OCI-LY3 (cell line): Measurements from ENCODE around the gene PSME2.

Source experiments
- CTCF ChIP-seq: fragments of 200-600, 300-600 bp; sonication (generic); IDR thresholded peaks from 2 replicates; pipeline ENCODE4 v1.5.1; 2014; ENCODE audit warnings: antibody characterized with exemption, low read length, low read depth
- EZH2phosphoT487 ChIP-seq: fragments of 200-600 bp; shearing (Covaris generic); IDR thresholded peaks from 2 replicates; pipeline ENCODE4 v1.6.1; 2018; ENCODE audit warnings: antibody characterized with exemption, mixed run types, low read depth

GRCh38 chr14:24195186-24196070, 49.0 kb upstream of the PSME2 start, which contains the start of gene TM9SF1:
- TF ChIP-seq CTCF (no peak), EZH2phosphoT487 (no peak)
